ENCODE measurements around the gene CFAP141. TPM values are rescaled to one million over a fixed set of nuclear protein-coding genes. Genes with fewer than 3 reads are reported as not detected.

Gene CFAP141
- total RNA-seq, 1 experiment from 2014 or later, result not detected

DNA sequence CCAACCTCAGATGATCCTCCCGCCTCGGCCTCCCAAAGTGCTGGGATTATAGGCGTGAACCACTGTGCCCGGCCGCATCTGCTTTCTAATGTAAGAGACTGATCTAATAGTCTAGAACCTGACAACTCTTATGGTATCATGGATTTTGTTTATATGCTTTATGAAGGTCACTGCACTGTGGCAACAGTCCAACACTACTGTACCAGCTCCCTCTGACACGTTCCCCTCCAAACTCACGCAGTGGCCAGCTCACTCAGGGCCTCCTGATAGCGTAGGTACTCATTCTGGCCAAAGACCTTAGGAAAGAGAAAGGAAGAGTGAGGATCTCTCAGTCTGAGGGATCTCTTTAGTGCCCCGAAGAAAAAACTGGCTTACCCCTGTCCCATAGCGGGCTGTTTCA is 6.0 kb upstream of the CFAP141 start:
- Mint-ChIP-seq H3K4me3 (no peak overlapping the region), H3K9me3 (no peaks in the 10 kb centered on the region), H3K27ac (no peak overlapping the region), H3K4me1 (no peaks in the 10 kb centered on the region), H3K36me3 (peaks cover 62% of the 10 kb centered on the region), H3K27me3 (ENCODE audit: low read depth) (no peaks in the 10 kb centered on the region)
- ATAC-seq (no peak), DNase-seq (ENCODE audit: low spot score) (no peak)
- TF ChIP-seq SMAD3 (CRISPR knock-in tag; IDR thresholded peaks at IDR 0.05; ENCODE audit: borderline replicate concordance) (no peak), ZNF396 (CRISPR knock-in tag; IDR thresholded peaks at IDR 0.05; ENCODE audit: borderline replicate concordance) (no peak), ZNF671 (CRISPR knock-in tag; IDR thresholded peaks at IDR 0.05) (no peak), ARID4B (CRISPR knock-in tag; IDR thresholded peaks at IDR 0.05; ENCODE audit: borderline replicate concordance) (no peak), CBFB (CRISPR knock-in tag; IDR thresholded peaks at IDR 0.05; ENCODE audit: low read depth) (no peak), AFF4 (CRISPR knock-in tag; IDR thresholded peaks at IDR 0.05; ENCODE audit: borderline replicate concordance) (no peak), ETV6 (CRISPR knock-in tag; IDR thresholded peaks at IDR 0.05) (no peak), ELF4 (CRISPR knock-in tag; IDR thresholded peaks at IDR 0.05; ENCODE audit: low read depth) (no peak), IRF2 (CRISPR knock-in tag; IDR thresholded peaks at IDR 0.05; ENCODE audit: borderline replicate concordance, low read depth) (no peak), JAZF1 (CRISPR knock-in tag; IDR thresholded peaks at IDR 0.05) (no peak), MYBL2 (CRISPR knock-in tag; IDR thresholded peaks at IDR 0.05) (no peak), KAT7 (CRISPR knock-in tag; IDR thresholded peaks at IDR 0.05; ENCODE audit: borderline replicate concordance) (no peak), SOX15 (CRISPR knock-in tag; IDR thresholded peaks at IDR 0.05) (no peak), OVOL2 (CRISPR knock-in tag; IDR thresholded peaks at IDR 0.05; ENCODE audit: borderline replicate concordance) (no peak)
- TF ChIP-seq, protein P1, sequence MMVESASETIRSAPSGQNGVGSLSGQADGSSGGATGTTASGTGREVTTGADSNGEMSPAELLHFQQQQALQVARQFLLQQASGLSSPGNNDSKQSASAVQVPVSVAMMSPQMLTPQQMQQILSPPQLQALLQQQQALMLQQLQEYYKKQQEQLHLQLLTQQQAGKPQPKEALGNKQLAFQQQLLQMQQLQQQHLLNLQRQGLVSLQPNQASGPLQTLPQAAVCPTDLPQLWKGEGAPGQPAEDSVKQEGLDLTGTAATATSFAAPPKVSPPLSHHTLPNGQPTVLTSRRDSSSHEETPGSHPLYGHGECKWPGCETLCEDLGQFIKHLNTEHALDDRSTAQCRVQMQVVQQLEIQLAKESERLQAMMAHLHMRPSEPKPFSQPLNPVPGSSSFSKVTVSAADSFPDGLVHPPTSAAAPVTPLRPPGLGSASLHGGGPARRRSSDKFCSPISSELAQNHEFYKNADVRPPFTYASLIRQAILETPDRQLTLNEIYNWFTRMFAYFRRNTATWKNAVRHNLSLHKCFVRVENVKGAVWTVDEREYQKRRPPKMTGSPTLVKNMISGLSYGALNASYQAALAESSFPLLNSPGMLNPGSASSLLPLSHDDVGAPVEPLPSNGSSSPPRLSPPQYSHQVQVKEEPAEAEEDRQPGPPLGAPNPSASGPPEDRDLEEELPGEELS (CRISPR knock-in tag; IDR thresholded peaks at IDR 0.05), result no peak
- TF ChIP-seq, protein P2, sequence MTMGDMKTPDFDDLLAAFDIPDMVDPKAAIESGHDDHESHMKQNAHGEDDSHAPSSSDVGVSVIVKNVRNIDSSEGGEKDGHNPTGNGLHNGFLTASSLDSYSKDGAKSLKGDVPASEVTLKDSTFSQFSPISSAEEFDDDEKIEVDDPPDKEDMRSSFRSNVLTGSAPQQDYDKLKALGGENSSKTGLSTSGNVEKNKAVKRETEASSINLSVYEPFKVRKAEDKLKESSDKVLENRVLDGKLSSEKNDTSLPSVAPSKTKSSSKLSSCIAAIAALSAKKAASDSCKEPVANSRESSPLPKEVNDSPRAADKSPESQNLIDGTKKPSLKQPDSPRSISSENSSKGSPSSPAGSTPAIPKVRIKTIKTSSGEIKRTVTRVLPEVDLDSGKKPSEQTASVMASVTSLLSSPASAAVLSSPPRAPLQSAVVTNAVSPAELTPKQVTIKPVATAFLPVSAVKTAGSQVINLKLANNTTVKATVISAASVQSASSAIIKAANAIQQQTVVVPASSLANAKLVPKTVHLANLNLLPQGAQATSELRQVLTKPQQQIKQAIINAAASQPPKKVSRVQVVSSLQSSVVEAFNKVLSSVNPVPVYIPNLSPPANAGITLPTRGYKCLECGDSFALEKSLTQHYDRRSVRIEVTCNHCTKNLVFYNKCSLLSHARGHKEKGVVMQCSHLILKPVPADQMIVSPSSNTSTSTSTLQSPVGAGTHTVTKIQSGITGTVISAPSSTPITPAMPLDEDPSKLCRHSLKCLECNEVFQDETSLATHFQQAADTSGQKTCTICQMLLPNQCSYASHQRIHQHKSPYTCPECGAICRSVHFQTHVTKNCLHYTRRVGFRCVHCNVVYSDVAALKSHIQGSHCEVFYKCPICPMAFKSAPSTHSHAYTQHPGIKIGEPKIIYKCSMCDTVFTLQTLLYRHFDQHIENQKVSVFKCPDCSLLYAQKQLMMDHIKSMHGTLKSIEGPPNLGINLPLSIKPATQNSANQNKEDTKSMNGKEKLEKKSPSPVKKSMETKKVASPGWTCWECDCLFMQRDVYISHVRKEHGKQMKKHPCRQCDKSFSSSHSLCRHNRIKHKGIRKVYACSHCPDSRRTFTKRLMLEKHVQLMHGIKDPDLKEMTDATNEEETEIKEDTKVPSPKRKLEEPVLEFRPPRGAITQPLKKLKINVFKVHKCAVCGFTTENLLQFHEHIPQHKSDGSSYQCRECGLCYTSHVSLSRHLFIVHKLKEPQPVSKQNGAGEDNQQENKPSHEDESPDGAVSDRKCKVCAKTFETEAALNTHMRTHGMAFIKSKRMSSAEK (CRISPR knock-in tag; IDR thresholded peaks at IDR 0.05; ENCODE audit: borderline replicate concordance), result no peak
- POLR2A ChIA-PET, result no interaction called here
- CTCF ChIA-PET, result interaction anchor here (2.7 kb wide), 1 partner anchor 12 kb away, joined by 7 read pairs; no protein-coding TSS in a partner anchor

Measured in WTC11 (cell line).